ENCODE results near the gene CTBP1. TPM values are rescaled to one million over a fixed set of nuclear protein-coding genes. Genes with fewer than 3 reads are reported as not detected.
A peak's percentile ranks its signal among the peaks of the same experiment; 100 is the strongest.

Gene CTBP1
- total and polyA plus RNA-seq, 9 of the 15 experiments (the other 6 are each of a cell fraction or from before 2014, with no cell fraction given) = 14.5 to 162 (median 68.2) TPM

DNA sequence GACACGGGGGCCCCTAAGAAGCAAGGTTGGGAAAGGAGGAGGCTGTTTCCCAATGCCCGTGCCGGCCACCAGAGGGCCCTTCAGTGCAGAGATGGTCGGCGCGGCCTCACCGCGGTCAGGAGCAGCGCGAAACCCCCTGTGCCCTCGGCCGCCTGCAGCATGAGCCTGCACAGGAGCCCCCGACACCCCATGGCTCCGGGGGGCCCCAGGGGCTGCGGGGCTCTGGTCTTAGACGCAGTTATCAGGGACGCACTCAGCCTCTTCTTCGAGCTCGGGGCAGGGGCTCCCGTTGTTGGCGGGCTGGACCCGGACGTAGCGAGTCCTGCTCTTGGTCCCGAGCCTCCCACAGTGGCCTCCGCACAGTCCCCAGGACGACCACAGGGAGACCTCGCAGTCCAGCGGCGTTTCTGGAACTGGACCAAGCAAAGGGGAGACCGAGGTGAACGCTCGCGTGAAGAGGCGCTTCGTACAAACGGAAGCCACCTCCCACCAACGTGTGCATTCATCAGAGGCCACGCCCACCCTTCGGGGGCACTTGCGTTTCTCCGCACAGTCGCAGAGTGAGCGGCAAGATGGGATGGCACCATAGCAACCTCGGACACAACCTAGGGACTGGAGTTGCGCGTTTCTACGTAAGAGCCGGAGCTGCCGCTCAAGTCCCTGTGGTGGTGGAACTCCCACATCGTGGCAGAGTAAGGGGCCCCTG, 81.5 kb downstream of the CTBP1 start (continued):
- TF ChIP-seq TFE3 (CRISPR knock-in tag; IDR thresholded peaks at IDR 0.05) (no peak), EHMT2 (IDR thresholded peaks at IDR 0.05) (no peak), ZNF445 (CRISPR knock-in tag; IDR thresholded peaks at IDR 0.05; ENCODE audit: low read depth) (no peak), IRF2 (CRISPR knock-in tag; IDR thresholded peaks at IDR 0.05) (no peak), AFF4 (CRISPR knock-in tag; IDR thresholded peaks at IDR 0.05) (no peak), E2F3 (CRISPR knock-in tag; IDR thresholded peaks at IDR 0.05) (no peak), ATF6 (CRISPR knock-in tag; IDR thresholded peaks at IDR 0.05) (no peak), ZNF668 (CRISPR knock-in tag; IDR thresholded peaks at IDR 0.05) (no peak), ELK3 (CRISPR knock-in tag; IDR thresholded peaks at IDR 0.05) (no peak), ZNF436 (CRISPR knock-in tag; IDR thresholded peaks at IDR 0.05) (no peak), FOXP1 (CRISPR knock-in tag; IDR thresholded peaks at IDR 0.05) (0 out of 2 replicates have a peak, but pooled peaks have one; percentile 51), MEIS2 (IDR thresholded peaks at IDR 0.05; ENCODE audit: partially characterized antibody) (peak; percentile 44)
- TF ChIP-seq, protein P1, sequence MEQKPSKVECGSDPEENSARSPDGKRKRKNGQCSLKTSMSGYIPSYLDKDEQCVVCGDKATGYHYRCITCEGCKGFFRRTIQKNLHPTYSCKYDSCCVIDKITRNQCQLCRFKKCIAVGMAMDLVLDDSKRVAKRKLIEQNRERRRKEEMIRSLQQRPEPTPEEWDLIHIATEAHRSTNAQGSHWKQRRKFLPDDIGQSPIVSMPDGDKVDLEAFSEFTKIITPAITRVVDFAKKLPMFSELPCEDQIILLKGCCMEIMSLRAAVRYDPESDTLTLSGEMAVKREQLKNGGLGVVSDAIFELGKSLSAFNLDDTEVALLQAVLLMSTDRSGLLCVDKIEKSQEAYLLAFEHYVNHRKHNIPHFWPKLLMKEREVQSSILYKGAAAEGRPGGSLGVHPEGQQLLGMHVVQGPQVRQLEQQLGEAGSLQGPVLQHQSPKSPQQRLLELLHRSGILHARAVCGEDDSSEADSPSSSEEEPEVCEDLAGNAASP (IDR thresholded peaks at IDR 0.05) = no peak
- TF ChIP-seq, protein P2, sequence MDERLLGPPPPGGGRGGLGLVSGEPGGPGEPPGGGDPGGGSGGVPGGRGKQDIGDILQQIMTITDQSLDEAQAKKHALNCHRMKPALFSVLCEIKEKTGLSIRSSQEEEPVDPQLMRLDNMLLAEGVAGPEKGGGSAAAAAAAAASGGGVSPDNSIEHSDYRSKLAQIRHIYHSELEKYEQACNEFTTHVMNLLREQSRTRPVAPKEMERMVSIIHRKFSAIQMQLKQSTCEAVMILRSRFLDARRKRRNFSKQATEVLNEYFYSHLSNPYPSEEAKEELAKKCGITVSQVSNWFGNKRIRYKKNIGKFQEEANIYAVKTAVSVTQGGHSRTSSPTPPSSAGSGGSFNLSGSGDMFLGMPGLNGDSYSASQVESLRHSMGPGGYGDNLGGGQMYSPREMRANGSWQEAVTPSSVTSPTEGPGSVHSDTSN (CRISPR knock-in tag; IDR thresholded peaks at IDR 0.05; ENCODE audit: low read depth) = no peak
- TF ChIP-seq, protein P2 (tag; conservative IDR thresholded peaks at IDR 0.05; ENCODE audit: low read depth) = no peak

All from K562 (cell line).